IMR-90 (cell line): ENCODE measurements around the gene GRIK5. TPM values are rescaled to one million over a fixed set of nuclear protein-coding genes. Genes with fewer than 3 reads are reported as not detected.

Source experiments
- ATAC-seq: fragments of 200-7000 bp; cut with Tn5 transposase; 2 replicates; pipeline ENCODE4 v1.9.1; 2020; ENCODE audit warnings: low read depth, mild to moderate bottlenecking, moderate library complexity
- BruUV-seq: library from RNA; stranded (reverse); fragments of 400-500 nt; replicated peaks from 2 replicates; lab custom pipeline; 2021; lab: Mats Ljungman, UMichigan
- CTCF ChIA-PET: fragments of 300-600 bp; formaldehyde crosslinking; extraction: SDS; loops from one replicate; lab custom pipeline; 2021; ENCODE audit warnings: antibody characterized with exemption; lab: Yijun Ruan, JAX
- POLR2A ChIA-PET: fragments of 300-600 bp; sonication (Branson Sonifier 250); formaldehyde crosslinking; loops from one replicate; lab custom pipeline; 2022; ENCODE audit warnings: antibody characterized with exemption; ENCODE audit not compliant: unreplicated experiment; lab: Charles Lee
- DNase-seq: peaks from one replicate; pipeline ENCODE4 v3.0.0; 2013
- H2AFZ ChIP-seq: replicated peaks from 2 replicates; pipeline ENCODE3; 2013; ENCODE audit warnings: low read length, mild to moderate bottlenecking; ENCODE audit not compliant: poor library complexity
- H2AK5ac ChIP-seq: 2 replicates; pipeline ENCODE4 v1.6.1; 2013; ENCODE audit warnings: low read depth, low read length, inconsistent platforms
- H2AK9ac ChIP-seq: replicated peaks from 2 replicates; pipeline ENCODE3; 2013; ENCODE audit warnings: mild to moderate bottlenecking, low read depth, low read length, moderate library complexity; ENCODE audit not compliant: poor library complexity
- H2BK120ac ChIP-seq: 2 replicates; pipeline ENCODE4 v1.6.1; 2013; ENCODE audit warnings: low read depth, low read length, inconsistent platforms
- H2BK15ac ChIP-seq: 3 replicates; pipeline ENCODE4 v1.6.1; 2013; ENCODE audit warnings: low read depth, low read length, inconsistent platforms
- H2BK20ac ChIP-seq: 2 replicates; pipeline ENCODE4 v1.6.1; 2013; ENCODE audit warnings: low read depth, mild to moderate bottlenecking, inconsistent platforms, low read length, moderate library complexity
- H2BK5ac ChIP-seq: 2 replicates; pipeline ENCODE4 v1.6.1; 2013; ENCODE audit warnings: mild to moderate bottlenecking, low read depth, low read length, inconsistent platforms; ENCODE audit not compliant: poor library complexity, severe bottlenecking
- H3K14ac ChIP-seq: replicated peaks from 2 replicates; pipeline ENCODE4 v1.6.1; 2013; ENCODE audit warnings: low read depth, low read length, inconsistent platforms
- H3K18ac ChIP-seq: 2 replicates; pipeline ENCODE4 v1.6.1; 2013; ENCODE audit warnings: low read depth, low read length, control low read depth
- H3K23ac ChIP-seq: 2 replicates; pipeline ENCODE4 v1.6.1; 2013; ENCODE audit warnings: low read depth, low read length, inconsistent platforms
- H3K27ac ChIP-seq: 2 replicates; pipeline ENCODE4 v1.5.1; 2013; ENCODE audit warnings: mild to moderate bottlenecking, control low read depth, low read length; ENCODE audit not compliant: insufficient read depth
- H3K27me3 ChIP-seq: 2 replicates; pipeline ENCODE4 v1.6.1; 2013; ENCODE audit warnings: low read length; ENCODE audit not compliant: control insufficient read depth, insufficient read depth
- H3K36me3 ChIP-seq: 2 replicates; pipeline ENCODE4 v1.6.1; 2013; ENCODE audit warnings: low read length, mixed read lengths; ENCODE audit not compliant: control insufficient read depth, insufficient read depth
- H3K4ac ChIP-seq: 2 replicates; pipeline ENCODE4 v1.6.1; 2013; ENCODE audit warnings: low read depth, low read length, inconsistent platforms
- H3K4me1 ChIP-seq: 2 replicates; pipeline ENCODE4 v1.6.1; 2013; ENCODE audit warnings: low read length, mixed read lengths; ENCODE audit not compliant: control insufficient read depth, insufficient read depth
- H3K4me2 ChIP-seq: 2 replicates; pipeline ENCODE4 v1.6.1; 2013; ENCODE audit warnings: low read depth, mild to moderate bottlenecking, control low read depth, low read length, moderate library complexity
- H3K4me3 ChIP-seq: 2 replicates; pipeline ENCODE4 v1.5.1; 2013; ENCODE audit warnings: low read depth, mild to moderate bottlenecking, control low read depth, low read length, moderate library complexity; ENCODE audit not compliant: insufficient read depth
- H3K56ac ChIP-seq: 2 replicates; pipeline ENCODE4 v1.6.1; 2013; ENCODE audit warnings: low read length, inconsistent platforms; ENCODE audit not compliant: insufficient read depth; ENCODE audit errors: extremely low read depth
- H3K79me1 ChIP-seq, 2 experiments: 2 replicates each; pipeline ENCODE4 v1.6.1; 2013; ENCODE audit warnings: low read length in 2 of 2, inconsistent platforms in 1 of 2, low read depth in 1 of 2
- H3K9ac ChIP-seq: 2 replicates; pipeline ENCODE4 v1.6.1; 2013; ENCODE audit warnings: low read depth, low read length, control low read depth
- H3K9me1 ChIP-seq: 2 replicates; pipeline ENCODE4 v1.6.1; 2013; ENCODE audit warnings: low read length, inconsistent platforms; ENCODE audit not compliant: insufficient read depth
- H3K9me3 ChIP-seq: 2 replicates; pipeline ENCODE4 v1.6.1; 2013; ENCODE audit warnings: low read length; ENCODE audit not compliant: control insufficient read depth, insufficient read depth
- H4K20me1 ChIP-seq: 2 replicates; pipeline ENCODE4 v1.6.1; 2013; ENCODE audit warnings: low read length, inconsistent platforms; ENCODE audit not compliant: insufficient read depth
- H4K5ac ChIP-seq: 2 replicates; pipeline ENCODE4 v1.6.1; 2013; ENCODE audit warnings: mild to moderate bottlenecking, low read depth, low read length, control low read depth
- H4K8ac ChIP-seq, 2 experiments: 2 replicates each; pipeline ENCODE4 v1.6.1; 2013; ENCODE audit warnings: low read depth in 2 of 2, low read length in 2 of 2, control low read depth in 1 of 2, inconsistent platforms in 1 of 2
- H4K91ac ChIP-seq: 2 replicates; pipeline ENCODE4 v1.6.1; 2013; ENCODE audit warnings: low read depth, low read length, inconsistent platforms; ENCODE audit not compliant: insufficient read depth
- CEBPB ChIP-seq: IDR thresholded peaks from 2 replicates; pipeline ENCODE4 v1.6.1; 2012; ENCODE audit warnings: low read depth, low read length, improper control_type of control experiment
- MXI1 ChIP-seq: IDR thresholded peaks from 2 replicates; pipeline ENCODE4 v1.6.1; 2012; ENCODE audit warnings: low read depth, mild to moderate bottlenecking, low read length, moderate library complexity, borderline replicate concordance
- RAD21 ChIP-seq: IDR thresholded peaks from 2 replicates; pipeline ENCODE4 v1.6.1; 2012; ENCODE audit warnings: low read length, improper control_type of control experiment
- RCOR1 ChIP-seq: IDR thresholded peaks from 2 replicates; pipeline ENCODE4 v1.6.1; 2012; ENCODE audit warnings: mild to moderate bottlenecking, low read length, improper control_type of control experiment; ENCODE audit not compliant: insufficient replicate concordance
- WGBS, 2 experiments: methylation state at CpG; one replicate each; pipeline versions ENCODE4 v1.1.5 to v1.1.7; 2013; ENCODE audit warnings: missing lambda C conversion rate in 2 of 2; ENCODE audit not compliant: insufficient read length in 1 of 2; ENCODE audit errors: extremely low coverage in 2 of 2; 5-methylcytosine and 5-hydroxymethylcytosine counted together
- dilution Hi-C: fragments of 300-500 bp; cut with HindIII; formaldehyde crosslinking; loops from one replicate; pipeline ENCODE4 v1.14.3; 2018; ENCODE audit warnings: low sequenced_read_pairs; ENCODE audit not compliant: unreplicated experiment
- in situ Hi-C: fragments of 300-500 bp; cut with MboI; formaldehyde crosslinking; loops from 3 replicates; pipeline ENCODE4 v1.14.3; 2019; ENCODE audit warnings: low sequenced_read_pairs, inconsistent platforms, mixed read lengths
- intact Hi-C: fragments of 100-400 bp; cut with micrococcal nuclease; formaldehyde crosslinking; loops from 2 replicates; pipeline ENCODE4 v1.10.0; 2022
- polyA plus RNA-seq, 3 experiments: library from polyadenylated mRNA; depleted of rRNA; stranded (reverse); fragments of >200 nt; gene quantifications; 2 replicates each; pipeline ENCODE4 v1.2.3, GENCODE V29; 2012; ENCODE audit warnings: low replicate concordance in 1 of 3
- total RNA-seq: library from RNA; depleted of rRNA; stranded (reverse); fragments of >200 nt; gene quantifications from 2 replicates; pipeline ENCODE4 v1.2.3, GENCODE V29; 2012
- TF ChIP-seq, protein P1 (sequence below): fragments of 150-350 bp; IDR thresholded peaks from 2 replicates; pipeline ENCODE4 v1.6.1; 2017; ENCODE audit warnings: mild to moderate bottlenecking, antibody characterized with exemption, low read length, low read depth
- TF ChIP-seq, protein P2 (sequence below): conservative IDR thresholded peaks from 2 replicates; pipeline ENCODE4 v1.5.1; 2012; ENCODE audit warnings: mild to moderate bottlenecking, low read depth, low read length, improper control_type of control experiment
- TF ChIP-seq, protein P3 (sequence below): fragments of 150-350 bp; IDR thresholded peaks from 2 replicates; pipeline ENCODE4 v1.6.1; 2016; ENCODE audit warnings: low read depth, mild to moderate bottlenecking, low read length, moderate library complexity, borderline replicate concordance

The GRIK5 gene
- total and polyA plus RNA-seq, 2 of the 4 experiments (the other 2 are of a cell fraction) = 0.10 TPM; not detected in 1

DNA sequence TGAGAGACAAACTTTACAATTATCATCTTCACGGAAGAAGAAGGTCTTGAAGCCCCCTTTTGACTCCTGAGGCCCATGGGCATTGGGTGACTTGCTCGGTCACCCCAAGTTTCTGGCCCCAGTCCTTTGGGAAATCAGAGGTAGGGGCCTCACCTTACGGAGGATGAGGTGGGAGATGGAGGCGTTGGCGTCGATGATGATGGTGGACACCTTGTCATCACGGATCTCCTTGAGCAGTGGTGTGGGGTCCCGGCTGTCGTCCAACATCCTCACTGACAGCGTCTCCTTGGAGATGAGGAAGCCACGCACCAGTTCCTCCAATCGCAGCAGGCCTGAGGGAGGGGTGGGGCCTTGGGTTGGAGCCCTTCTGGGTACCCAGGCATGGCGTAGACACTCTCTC is 10.8 kb downstream of the GRIK5 start:
- Histone ChIP-seq H2AFZ (no peak overlapping the region), H3K9ac (no peak overlapping the region), H3K4me2 (no peak overlapping the region), H3K9me1 (no peaks in the 10 kb centered on the region), H2BK15ac (no peak overlapping the region), H3K27ac (no peak overlapping the region), H3K9me3 (no peaks in the 10 kb centered on the region), H3K4me1 (no peaks in the 10 kb centered on the region), H3K4me3 (no peak overlapping the region), H3K36me3 (no peaks in the 10 kb centered on the region), H2BK20ac (no peak overlapping the region), H4K5ac (no peak overlapping the region), H4K20me1 (no peaks in the 10 kb centered on the region), H4K91ac (no peak overlapping the region), H3K27me3 (peaks cover 41% of the 10 kb centered on the region), H3K56ac (no peak overlapping the region), H2AK5ac (no peak overlapping the region), H2AK9ac (no peak overlapping the region), H3K23ac (no peak overlapping the region), H4K8ac (no peak overlapping the region), H3K18ac (no peak overlapping the region), H2BK5ac (no peak overlapping the region), H2BK120ac (no peak overlapping the region), H3K4ac (no peak overlapping the region), H3K14ac (no peak overlapping the region), H3K79me1 (no peaks in the 10 kb centered on the region)
- in situ Hi-C loops = no loop called here
- BruUV-seq = no TSS peak
- intact Hi-C loops = no loop called here
- DNase-seq (no peak), ATAC-seq (no peak)
- ChIA-PET CTCF (no interaction called here), POLR2A (interaction anchor here (0.6 kb wide), 1 partner anchor 17 kb away, joined by 5 read pairs; no protein-coding TSS in a partner anchor)
- WGBS, 2 experiments = 93% methylated on average over 3 of the region's 13 CpGs; no CpG with 5 or more reads in 1 of the 2 experiments
- dilution Hi-C loops = no loop called here
- no peak for TF ChIP-seq MXI1
- TF ChIP-seq, protein P1, sequence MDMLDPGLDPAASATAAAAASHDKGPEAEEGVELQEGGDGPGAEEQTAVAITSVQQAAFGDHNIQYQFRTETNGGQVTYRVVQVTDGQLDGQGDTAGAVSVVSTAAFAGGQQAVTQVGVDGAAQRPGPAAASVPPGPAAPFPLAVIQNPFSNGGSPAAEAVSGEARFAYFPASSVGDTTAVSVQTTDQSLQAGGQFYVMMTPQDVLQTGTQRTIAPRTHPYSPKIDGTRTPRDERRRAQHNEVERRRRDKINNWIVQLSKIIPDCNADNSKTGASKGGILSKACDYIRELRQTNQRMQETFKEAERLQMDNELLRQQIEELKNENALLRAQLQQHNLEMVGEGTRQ = no peak
- no peak for TF ChIP-seq RCOR1
- TF ChIP-seq RAD21 = no peak
- TF ChIP-seq, protein P2, sequence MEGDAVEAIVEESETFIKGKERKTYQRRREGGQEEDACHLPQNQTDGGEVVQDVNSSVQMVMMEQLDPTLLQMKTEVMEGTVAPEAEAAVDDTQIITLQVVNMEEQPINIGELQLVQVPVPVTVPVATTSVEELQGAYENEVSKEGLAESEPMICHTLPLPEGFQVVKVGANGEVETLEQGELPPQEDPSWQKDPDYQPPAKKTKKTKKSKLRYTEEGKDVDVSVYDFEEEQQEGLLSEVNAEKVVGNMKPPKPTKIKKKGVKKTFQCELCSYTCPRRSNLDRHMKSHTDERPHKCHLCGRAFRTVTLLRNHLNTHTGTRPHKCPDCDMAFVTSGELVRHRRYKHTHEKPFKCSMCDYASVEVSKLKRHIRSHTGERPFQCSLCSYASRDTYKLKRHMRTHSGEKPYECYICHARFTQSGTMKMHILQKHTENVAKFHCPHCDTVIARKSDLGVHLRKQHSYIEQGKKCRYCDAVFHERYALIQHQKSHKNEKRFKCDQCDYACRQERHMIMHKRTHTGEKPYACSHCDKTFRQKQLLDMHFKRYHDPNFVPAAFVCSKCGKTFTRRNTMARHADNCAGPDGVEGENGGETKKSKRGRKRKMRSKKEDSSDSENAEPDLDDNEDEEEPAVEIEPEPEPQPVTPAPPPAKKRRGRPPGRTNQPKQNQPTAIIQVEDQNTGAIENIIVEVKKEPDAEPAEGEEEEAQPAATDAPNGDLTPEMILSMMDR = no peak
- TF ChIP-seq, protein P3, sequence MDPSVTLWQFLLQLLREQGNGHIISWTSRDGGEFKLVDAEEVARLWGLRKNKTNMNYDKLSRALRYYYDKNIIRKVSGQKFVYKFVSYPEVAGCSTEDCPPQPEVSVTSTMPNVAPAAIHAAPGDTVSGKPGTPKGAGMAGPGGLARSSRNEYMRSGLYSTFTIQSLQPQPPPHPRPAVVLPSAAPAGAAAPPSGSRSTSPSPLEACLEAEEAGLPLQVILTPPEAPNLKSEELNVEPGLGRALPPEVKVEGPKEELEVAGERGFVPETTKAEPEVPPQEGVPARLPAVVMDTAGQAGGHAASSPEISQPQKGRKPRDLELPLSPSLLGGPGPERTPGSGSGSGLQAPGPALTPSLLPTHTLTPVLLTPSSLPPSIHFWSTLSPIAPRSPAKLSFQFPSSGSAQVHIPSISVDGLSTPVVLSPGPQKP = no peak
- no peak for TF ChIP-seq CEBPB
